CD14-positive monocyte (primary cell): ENCODE measurements around the gene ZEB1. TPM values are rescaled to one million over a fixed set of nuclear protein-coding genes. Genes with fewer than 3 reads are reported as not detected.

Experiments
- DNase-seq, 3 donors: peaks; one replicate each; pipeline ENCODE4 v3.0.0-alpha.2; 2011 to 2022
- H2AFZ ChIP-seq: 2 replicates; pipeline ENCODE4 v1.6.0; 2012; ENCODE audit warnings: mild to moderate bottlenecking, low read depth, low read length, inconsistent platforms; ENCODE audit not compliant: insufficient read depth, poor library complexity, severe bottlenecking
- H3K27ac ChIP-seq, 2 donors: 1 replicate in 1 of 2; 2 replicates in 1 of 2; pipeline ENCODE4 v1.5.1; 2012 to 2013; ENCODE audit warnings: low read length in 2 of 2, control low read depth in 1 of 2, inconsistent platforms in 1 of 2, low read depth in 1 of 2, mild to moderate bottlenecking in 1 of 2
- H3K27me3 ChIP-seq, 2 donors: one replicate each; pipeline versions ENCODE4 v1.6.0 to v1.6.1; 2011 to 2013; ENCODE audit warnings: low read length in 2 of 2; ENCODE audit not compliant: control insufficient read depth in 2 of 2, insufficient read depth in 2 of 2
- H3K36me3 ChIP-seq, 2 donors: replicated peaks in 1 of 2; 1 replicate in 1 of 2; 2 replicates in 1 of 2; pipeline versions ENCODE4 v1.5.1 to v1.6.1; 2012 to 2013; ENCODE audit warnings: low read length in 2 of 2, control low read depth in 1 of 2, inconsistent platforms in 1 of 2, mild to moderate bottlenecking in 1 of 2; ENCODE audit not compliant: insufficient read depth in 2 of 2, control insufficient read depth in 1 of 2
- H3K4me1 ChIP-seq, 2 donors: 1 replicate in 1 of 2; 2 replicates in 1 of 2; pipeline versions ENCODE4 v1.5.1 to v1.6.1; 2012 to 2013; ENCODE audit warnings: low read length in 2 of 2, control low read depth in 1 of 2, inconsistent platforms in 1 of 2, mild to moderate bottlenecking in 1 of 2, moderate library complexity in 1 of 2; ENCODE audit not compliant: insufficient read depth in 2 of 2, control insufficient read depth in 1 of 2
- H3K4me2 ChIP-seq: replicated peaks from 2 replicates; pipeline ENCODE3; 2012; ENCODE audit warnings: low read length, moderate library complexity, mild to moderate bottlenecking; ENCODE audit not compliant: poor library complexity, severe bottlenecking; ENCODE audit errors: extremely low read depth
- H3K4me3 ChIP-seq, 3 experiments: fragments of 200-600 bp in 1 of 3; sonication (generic) in 1 of 3; replicated peaks in 1 of 3; 1 replicate in 2 of 3; 2 replicates in 1 of 3; pipeline ENCODE4 v1.5.1; 2011 to 2013; ENCODE audit warnings: low read length in 3 of 3, mild to moderate bottlenecking in 3 of 3, control low read depth in 2 of 3, low read depth in 2 of 3, inconsistent platforms in 1 of 3, moderate library complexity in 1 of 3
- H3K79me2 ChIP-seq: 2 replicates; pipeline ENCODE4 v1.6.0; 2012; ENCODE audit warnings: mild to moderate bottlenecking, control low read depth, inconsistent platforms, low read length, moderate library complexity; ENCODE audit not compliant: insufficient read depth
- H3K9ac ChIP-seq: 2 replicates; pipeline ENCODE4 v1.6.0; 2017; ENCODE audit warnings: low read length, mild to moderate bottlenecking; ENCODE audit not compliant: insufficient read depth, poor library complexity, severe bottlenecking
- H3K9me3 ChIP-seq, 2 donors: replicated peaks in 1 of 2; 1 replicate in 1 of 2; 2 replicates in 1 of 2; pipeline versions ENCODE4 v1.5.1 to v1.6.1; 2012 to 2013; ENCODE audit warnings: low read length in 2 of 2, control low read depth in 1 of 2; ENCODE audit not compliant: control insufficient read depth in 1 of 2, insufficient read depth in 1 of 2
- H4K20me1 ChIP-seq: 2 replicates; pipeline ENCODE4 v1.6.0; 2012; ENCODE audit warnings: mild to moderate bottlenecking, low read length, control low read depth, moderate library complexity; ENCODE audit not compliant: insufficient read depth
- H3K27ac Mint-ChIP-seq, 7 donors: one replicate each; pipeline ENCODE4 v1.8.0; 2020; ENCODE audit warnings: mild to moderate bottlenecking in 7 of 7, mixed read lengths in 7 of 7, moderate library complexity in 6 of 7, inconsistent platforms in 2 of 7
- H3K27me3 Mint-ChIP-seq, 3 donors: one replicate each; pipeline ENCODE4 v1.8.0; 2021 to 2022; ENCODE audit warnings: low read depth in 3 of 3, mild to moderate bottlenecking in 3 of 3, mixed read lengths in 3 of 3, moderate library complexity in 3 of 3, inconsistent platforms in 1 of 3
- H3K36me3 Mint-ChIP-seq, 2 donors: one replicate each; pipeline ENCODE4 v1.8.0; 2020; ENCODE audit warnings: mixed read lengths in 2 of 2, inconsistent platforms in 1 of 2, mild to moderate bottlenecking in 1 of 2
- H3K4me1 Mint-ChIP-seq: one replicate; pipeline ENCODE4 v1.8.0; 2020; ENCODE audit warnings: mild to moderate bottlenecking, mixed read lengths
- H3K4me3 Mint-ChIP-seq, 2 donors: one replicate each; pipeline ENCODE4 v1.8.0; 2020; ENCODE audit warnings: mild to moderate bottlenecking in 2 of 2, mixed read lengths in 2 of 2, moderate library complexity in 1 of 2
- H3K9me3 Mint-ChIP-seq, 7 donors: one replicate each; pipeline ENCODE4 v1.8.0; 2020 to 2022; ENCODE audit warnings: mixed read lengths in 7 of 7, mild to moderate bottlenecking in 6 of 7, moderate library complexity in 6 of 7, inconsistent platforms in 2 of 7
- CTCF ChIP-seq: fragments of 200-600 bp; IDR thresholded peaks from one replicate; pipeline ENCODE4 v1.8.0; 2022; ENCODE audit warnings: antibody characterized with exemption, mild to moderate bottlenecking
- WGBS: methylation state at CpG from one replicate; pipeline ENCODE4 v1.1.5; 2013; ENCODE audit warnings: missing lambda C conversion rate; ENCODE audit not compliant: insufficient coverage; 5-methylcytosine and 5-hydroxymethylcytosine counted together
- intact Hi-C, 2 donors: fragments of 100-400 bp; cut with micrococcal nuclease; formaldehyde crosslinking; loops; one replicate each; pipeline versions ENCODE4 v1.15.0 to v1.15.1; 2023
- polyA plus RNA-seq, 3 donors: library from polyadenylated mRNA; depleted of rRNA in 1 of 3; unstranded in 2 of 3; stranded (reverse) in 1 of 3; fragments of 300-500 nt in 2 of 3; fragments of >200 nt in 1 of 3; fragmentation: Illumina TruSeq in 2 of 3; gene quantifications; 1 replicate in 2 of 3; 2 replicates in 1 of 3; pipeline ENCODE4 v1.2.3, GENCODE V29; 2012 to 2021

ZEB1 gene
- polyA plus RNA-seq, 3 donors = 0.13 to 0.20 TPM; not detected in 1

GRCh38 chr10:31431021-31431420 lies 112.0 kb downstream of the ZEB1 start:
- Histone ChIP-seq H3K79me2 (no peaks in the 10 kb centered on the region), H3K4me2 (no peak overlapping the region), H3K9ac (no peak overlapping the region), H3K4me3 (no peak overlapping the region), H3K4me1 (no peaks in the 10 kb centered on the region), H3K9me3 (no peaks in the 10 kb centered on the region), H3K27ac (no peak overlapping the region), H3K27me3 (no peaks in the 10 kb centered on the region), H3K36me3 (no peaks in the 10 kb centered on the region), H2AFZ (no peak overlapping the region), H4K20me1 (no peaks in the 10 kb centered on the region)
- Mint-ChIP-seq H3K4me1 (no peaks in the 10 kb centered on the region), H3K9me3 (peaks cover 0 to 17% (median 7%) of the 10 kb centered on the region in 7 donors), H3K27ac (no peak overlapping the region), H3K4me3 (no peak overlapping the region), H3K36me3 (no peaks in the 10 kb centered on the region), H3K27me3 (no peaks in the 10 kb centered on the region)
- TF ChIP-seq CTCF = no peak
- intact Hi-C loops = no loop called here
- no peak for DNase-seq

GRCh38 chr10:31437959-31438358 lies 118.9 kb downstream of the ZEB1 start:
- Mint-ChIP-seq H3K4me3 (no peak overlapping the region), H3K36me3 (no peaks in the 10 kb centered on the region), H3K27ac (peak overlapping the region in 1 of 7 donors; percentile 53), H3K27me3 (no peaks in the 10 kb centered on the region), H3K9me3 (peaks cover 0 to 8% (median 4%) of the 10 kb centered on the region in 7 donors), H3K4me1 (no peaks in the 10 kb centered on the region)
- 100% methylated on average over 2 of the region's 4 CpGs for WGBS
- Histone ChIP-seq H3K9me3 (no peaks in the 10 kb centered on the region), H3K36me3 (no peaks in the 10 kb centered on the region), H3K79me2 (no peaks in the 10 kb centered on the region), H3K27ac (no peak overlapping the region), H3K4me2 (no peak overlapping the region), H2AFZ (no peak overlapping the region), H4K20me1 (no peaks in the 10 kb centered on the region), H3K4me1 (no peaks in the 10 kb centered on the region), H3K27me3 (no peaks in the 10 kb centered on the region), H3K4me3 (no peak overlapping the region), H3K9ac (no peak overlapping the region)
- TF ChIP-seq CTCF = no peak
- no peak for DNase-seq
- intact Hi-C loops = no loop called here
